Medulla oblongata (tissue), 1 donor: ENCODE measurements around the gene CYB561D2.

Experiments used
- DNase-seq: peaks from one replicate; pipeline ENCODE4 v3.0.0-alpha.2; 2015; ENCODE audit errors: extremely low spot score

The CYB561D2 gene

DNA sequence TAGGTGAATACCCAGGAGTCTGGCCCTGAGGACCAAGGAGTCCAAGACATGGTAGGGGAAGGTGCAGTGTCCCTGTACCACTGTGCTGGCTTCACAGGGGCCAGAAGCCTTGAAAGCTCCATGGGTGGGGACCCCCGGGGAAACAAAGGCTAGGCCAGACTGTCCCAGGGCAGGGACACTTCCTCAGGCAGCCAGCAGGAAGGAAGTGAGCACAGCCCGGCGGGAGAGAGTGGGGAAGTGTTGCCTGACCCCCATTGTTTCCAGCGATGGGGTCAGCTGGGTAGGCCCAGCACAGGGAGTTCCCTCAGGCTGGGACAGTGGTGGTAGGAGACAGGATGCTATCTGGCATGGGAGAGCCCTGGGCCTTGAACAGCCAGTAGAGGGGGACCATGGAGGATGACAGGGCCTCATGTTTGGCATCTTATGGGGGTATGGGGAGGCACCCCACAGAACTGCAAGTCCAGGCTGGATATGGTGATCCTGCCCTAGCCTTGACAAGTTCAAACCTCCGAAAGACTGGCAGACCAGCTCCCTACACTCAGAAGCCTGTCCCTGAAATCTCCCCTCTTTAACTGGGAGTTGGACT, 27.0 kb upstream of the CYB561D2 start:
- no peak for DNase-seq

DNA sequence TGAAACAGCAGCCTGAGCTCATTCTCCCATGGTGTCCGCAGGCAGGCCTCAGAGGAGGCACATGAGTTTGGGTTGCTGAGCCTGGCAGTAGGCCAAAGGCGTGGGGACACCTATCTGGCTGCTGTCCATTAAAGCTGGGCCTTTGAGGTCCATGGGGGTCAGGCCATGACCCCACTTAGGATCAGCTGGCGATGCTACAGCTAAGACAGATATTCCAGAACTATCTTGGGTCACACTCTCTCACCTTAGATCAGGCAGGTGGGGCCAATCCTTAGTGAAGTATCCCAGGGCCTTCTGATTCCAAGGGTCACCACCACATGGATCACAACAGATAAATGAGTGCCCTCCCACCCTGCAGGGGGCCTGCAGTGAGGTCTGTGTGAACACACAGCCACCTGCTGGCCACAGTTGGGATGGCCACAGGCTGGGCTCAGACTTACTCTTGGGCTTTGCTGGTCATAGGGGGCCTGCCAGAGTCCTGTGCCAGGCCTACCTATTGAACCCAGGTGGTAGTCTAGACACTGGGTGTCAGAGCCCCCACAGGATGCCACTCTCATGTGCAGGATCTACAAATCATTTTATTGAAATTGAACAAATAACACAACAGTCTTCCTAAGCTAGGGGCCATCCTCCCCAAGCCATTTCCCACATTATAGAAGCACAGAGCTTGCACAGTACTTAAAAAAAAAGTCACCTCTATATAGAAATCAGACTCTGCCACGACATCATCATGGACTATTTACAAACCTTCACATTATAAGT, 26.1 kb upstream of the CYB561D2 start:
- peak; percentile 81 for DNase-seq

- DNase-seq, result no peak
Measured at GRCh38 chr3:50325113-50325480, 25.6 kb upstream of the CYB561D2 start.

- no peak for DNase-seq
Measured at GRCh38 chr3:50325497-50326181, 25.0 kb upstream of the CYB561D2 start.

DNA sequence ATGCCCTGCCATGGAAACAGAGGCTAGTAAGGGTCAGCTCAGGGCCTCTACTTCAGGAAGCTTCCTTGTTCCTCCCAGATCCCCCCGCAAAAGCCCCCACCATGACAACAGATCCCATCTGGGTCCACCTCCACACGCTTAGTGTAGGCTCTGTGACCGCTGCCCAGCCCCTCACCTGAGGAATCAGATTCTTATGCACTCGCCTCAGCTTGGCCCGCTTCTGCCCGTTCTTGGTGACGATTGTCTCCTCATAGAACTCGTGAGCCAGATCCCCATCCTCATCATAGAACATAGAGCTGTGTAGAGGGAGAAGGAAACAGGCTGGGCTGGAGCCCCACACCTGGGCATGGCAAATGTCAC, 24.5 kb upstream of the CYB561D2 start:
- DNase-seq, result no peak

GRCh38 chr3:50327129-50327528, 23.5 kb upstream of the CYB561D2 start:
- DNase-seq, result no peak

- peak; percentile 99 for DNase-seq
Measured at GRCh38 chr3:50327943-50328691, 22.5 kb upstream of the CYB561D2 start, which contains the start of gene TUSC2. Gene TUSC2, minus strand, starts transcription at chr3:50328223. Its CDS starts 124 bp downstream, at chr3:50328099.

DNA sequence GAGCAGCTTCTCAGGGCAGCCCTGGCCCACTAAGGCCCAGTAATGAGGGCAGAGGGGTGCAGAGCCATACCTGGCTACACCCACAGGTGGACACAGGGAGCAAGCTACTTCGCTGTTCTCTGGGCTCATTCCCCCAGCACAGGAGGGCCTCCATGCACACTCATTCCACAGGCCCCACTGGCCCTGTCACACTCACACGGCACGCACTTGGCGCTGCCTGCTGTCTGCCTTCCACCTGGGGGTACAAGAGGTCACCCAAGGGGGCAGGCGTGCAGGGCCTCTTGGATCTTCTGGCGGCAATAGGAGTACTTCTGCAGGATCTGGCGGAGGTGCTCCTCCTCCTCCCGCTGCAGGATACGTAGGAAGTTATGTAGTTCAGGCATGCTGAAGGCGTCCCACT, 20.3 kb upstream of the CYB561D2 start:
- DNase-seq, result no peak

DNA sequence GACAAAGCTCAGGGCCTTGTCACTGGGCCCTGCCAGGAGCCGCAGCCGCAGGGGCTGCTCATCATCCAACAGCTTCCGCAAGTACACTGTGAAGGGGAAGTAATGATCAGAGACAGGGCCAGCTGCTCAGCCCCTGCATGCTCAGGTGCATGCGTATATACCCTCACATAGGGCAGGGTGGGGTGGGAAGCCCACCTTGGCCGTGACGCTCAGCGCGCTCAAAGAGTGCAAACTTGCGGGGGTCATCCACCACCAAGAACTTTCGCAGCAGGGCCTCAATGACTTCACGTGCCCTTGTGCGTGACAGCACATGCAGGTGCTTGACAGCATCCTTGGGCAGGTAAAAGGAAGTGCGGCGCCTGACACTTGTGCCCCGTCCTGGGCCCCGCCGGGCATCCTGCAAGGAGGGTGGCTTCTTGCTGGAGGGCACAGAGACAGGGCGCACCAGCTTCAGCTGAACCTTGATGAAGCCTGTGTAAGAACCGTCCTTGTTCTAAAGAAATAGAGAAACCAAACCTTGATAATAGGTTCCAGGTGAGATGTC, 19.2 kb upstream of the CYB561D2 start:
- no peak for DNase-seq

- no peak for DNase-seq
Measured at GRCh38 chr3:50333744-50334328, 16.8 kb upstream of the CYB561D2 start.

DNA sequence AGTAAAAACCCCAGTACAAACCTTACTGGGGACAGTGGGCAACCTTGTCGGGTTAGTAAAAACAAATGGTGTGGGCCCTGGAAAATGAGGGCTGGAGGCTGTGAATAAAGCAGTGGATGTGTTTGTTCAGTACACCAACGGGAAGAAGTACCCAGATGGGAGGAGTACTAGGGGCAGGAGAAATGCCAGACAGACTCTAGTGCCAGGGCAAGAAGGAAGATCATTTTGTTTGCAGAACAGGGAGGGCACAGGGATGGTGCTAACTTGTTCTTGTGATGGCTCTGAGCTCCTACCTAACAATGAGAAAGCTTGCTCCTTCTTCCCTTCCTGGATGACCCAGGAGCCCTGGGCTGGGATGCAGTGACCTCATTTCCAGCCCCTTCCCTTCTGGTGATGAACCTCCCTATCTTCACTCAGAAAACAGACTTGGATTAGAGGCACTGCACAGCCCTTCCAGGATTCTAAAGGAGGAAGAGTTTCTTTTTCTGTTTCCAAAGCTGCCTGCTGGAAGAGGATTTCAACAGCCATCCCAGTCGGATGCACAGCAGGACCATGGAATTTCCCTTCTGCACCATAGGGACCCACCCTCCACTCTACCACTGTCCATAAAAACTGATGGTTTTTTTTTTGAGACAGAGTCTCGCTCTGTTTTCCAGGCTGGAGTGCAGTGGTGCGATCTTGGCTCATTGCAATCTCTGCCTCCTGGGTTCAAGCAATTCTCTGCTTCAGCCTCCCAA, 16.2 kb upstream of the CYB561D2 start:
- DNase-seq, result no peak

- no peak for DNase-seq
Measured at GRCh38 chr3:50336452-50337174, 14.0 kb upstream of the CYB561D2 start.

DNA sequence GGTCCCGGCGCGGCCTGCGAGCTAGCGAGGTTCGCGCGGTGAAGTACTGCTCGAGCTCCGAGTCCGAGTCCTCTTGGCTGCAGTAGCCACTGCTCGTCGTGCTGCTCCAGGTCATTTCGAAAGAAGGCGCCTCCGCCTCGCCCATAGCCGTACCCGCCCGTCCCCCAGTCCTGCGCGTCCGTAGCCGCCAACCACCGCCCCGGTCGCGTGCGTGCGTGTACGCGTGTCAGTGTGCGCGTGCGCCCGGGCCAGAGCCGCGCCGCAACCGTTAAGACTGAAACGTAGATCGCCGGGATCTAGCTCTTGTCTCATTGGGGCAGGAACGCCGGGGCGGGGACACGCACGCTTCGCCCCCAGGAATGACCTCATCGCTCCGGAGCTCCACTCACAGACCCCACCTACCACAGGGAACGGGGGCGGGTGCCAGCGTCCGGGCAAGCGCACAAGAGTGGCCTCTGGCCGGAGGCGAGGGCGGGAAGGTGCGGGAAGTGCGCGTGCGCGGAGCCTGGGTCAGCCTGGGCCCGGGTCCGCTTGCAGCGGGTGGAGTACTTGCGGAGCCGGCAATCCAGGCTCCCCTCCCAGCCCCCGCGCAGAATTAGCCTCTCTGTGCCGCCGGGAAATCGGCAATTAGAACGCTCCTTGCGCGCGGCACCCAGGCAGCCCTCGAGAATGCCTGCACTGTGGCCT, 13.3 kb upstream of the CYB561D2 start:
- peak; percentile 98 for DNase-seq

- no peak for DNase-seq
Measured at GRCh38 chr3:50338965-50339364, 11.7 kb upstream of the CYB561D2 start.

DNA sequence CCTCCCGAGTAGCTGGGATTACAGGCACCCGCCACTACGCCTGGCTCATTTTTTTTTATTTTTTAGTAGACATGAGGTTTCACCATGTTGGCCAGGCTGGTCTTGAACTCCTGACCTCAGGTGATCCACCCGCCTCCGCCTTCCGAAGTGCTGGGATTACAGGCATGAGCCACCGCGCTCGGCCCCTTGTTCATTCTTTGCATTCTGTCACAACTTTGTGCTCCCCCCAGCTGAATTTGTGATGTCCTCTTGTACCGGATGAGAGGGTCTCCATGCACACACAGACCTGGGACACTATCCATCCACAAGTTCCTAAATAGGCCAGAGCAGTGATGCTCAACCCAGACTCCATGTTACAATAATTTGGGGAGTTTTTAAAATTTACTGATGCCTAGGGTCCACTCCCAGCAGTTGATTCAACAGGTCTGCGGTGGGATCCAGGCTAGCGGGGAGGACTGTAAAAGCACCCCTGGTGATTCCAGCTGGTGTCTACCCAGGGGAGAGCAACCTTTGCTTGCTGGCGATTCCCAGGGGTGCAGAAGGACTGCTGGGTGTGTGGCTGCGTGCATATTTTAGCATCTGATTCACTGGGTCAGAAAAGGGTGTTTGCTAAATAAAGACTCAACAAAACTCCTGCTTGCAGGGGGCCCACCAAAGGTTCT, 11.0 kb upstream of the CYB561D2 start:
- no peak for DNase-seq

DNA sequence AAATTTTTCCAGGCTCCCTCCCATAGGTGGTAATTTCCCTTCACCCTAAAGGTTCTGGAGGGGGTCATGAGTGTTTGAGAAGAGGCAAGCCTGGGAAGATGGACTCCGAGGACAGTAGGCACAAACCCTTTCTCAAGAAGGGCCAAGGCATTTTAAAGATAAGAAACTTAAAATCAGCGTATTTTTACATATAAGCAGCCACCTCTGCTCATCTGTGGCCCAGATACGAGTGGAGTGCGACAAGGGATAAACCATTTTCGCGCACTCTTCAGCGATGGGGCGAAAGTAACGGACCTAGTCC, 10.6 kb upstream of the CYB561D2 start:
- no peak for DNase-seq

DNA sequence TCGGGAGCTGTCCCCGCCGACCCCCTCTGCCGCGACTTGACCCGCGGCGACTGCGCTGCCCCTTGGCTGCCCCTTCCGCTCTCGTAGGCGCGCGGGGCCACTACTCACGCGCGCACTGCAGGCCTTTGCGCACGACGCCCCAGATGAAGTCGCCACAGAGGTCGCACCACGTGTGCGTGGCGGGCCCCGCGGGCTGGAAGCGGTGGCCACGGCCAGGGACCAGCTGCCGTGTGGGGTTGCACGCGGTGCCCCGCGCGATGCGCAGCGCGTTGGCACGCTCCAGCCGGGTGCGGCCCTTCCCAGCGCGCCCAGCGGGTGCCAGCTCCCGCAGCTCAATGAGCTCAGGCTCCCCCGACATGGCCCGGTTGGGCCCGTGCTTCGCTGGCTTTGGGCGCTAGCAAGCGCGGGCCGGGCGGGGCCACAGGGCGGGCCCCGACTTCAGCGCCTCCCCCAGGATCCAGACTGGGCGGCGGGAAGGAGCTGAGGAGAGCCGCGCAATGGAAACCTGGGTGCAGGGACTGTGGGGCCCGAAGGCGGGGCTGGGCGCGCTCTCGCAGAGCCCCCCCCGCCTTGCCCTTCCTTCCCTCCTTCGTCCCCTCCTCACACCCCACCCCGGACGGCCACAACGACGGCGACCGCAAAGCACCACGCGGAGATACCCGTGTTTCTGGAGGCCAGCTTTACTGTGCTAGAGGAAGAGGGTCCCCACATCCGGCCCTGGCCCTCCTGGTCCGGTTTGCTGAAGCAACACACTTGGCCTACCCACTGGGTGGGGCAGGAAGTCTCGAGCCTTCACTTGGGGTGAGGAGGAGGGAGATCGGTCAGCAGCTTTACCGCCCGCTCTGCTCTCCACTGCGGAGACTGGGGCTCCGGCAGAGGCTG, 10.0 kb upstream of the CYB561D2 start, which contains the start of gene RASSF1:
Gene RASSF1, minus strand, starts transcription at position 389 of the 882 bp plus-strand sequence. Its CDS starts 31 bp downstream, at position 358.
- DNase-seq, result peak; percentile 48

GRCh38 chr3:50341537-50341936, 9.1 kb upstream of the CYB561D2 start:
- no peak for DNase-seq
